ENCODE results near the gene SKIC3.

The SKIC3 gene

DNA sequence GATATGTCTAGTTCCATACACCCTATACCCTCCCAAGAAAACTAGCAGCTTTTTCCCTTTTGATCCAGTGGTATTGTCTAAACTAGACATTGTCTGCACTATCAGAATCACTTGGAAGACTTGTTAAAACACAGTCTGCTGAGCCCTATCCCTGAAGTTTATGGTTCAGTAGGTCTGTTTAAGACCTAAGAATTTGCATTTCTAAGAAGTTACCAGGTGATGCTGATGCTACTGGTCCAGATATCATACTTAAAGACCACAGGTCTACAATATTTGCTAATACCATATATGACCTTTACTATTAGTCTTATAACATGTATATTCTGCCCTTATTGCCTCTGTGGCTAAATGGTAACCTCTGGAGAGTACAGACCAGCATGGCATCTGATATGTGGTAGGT, 23.3 kb downstream of the SKIC3 start:
- DNase-seq (ENCODE audit: low read depth): no peak

- no peak for DNase-seq (ENCODE audit: low read depth)
These were observed 24.4 kb downstream of the SKIC3 start for GRCh38 chr5:95530416-95530815.

GRCh38 chr5:95528565-95528964, 26.2 kb downstream of the SKIC3 start:
- no peak for DNase-seq (ENCODE audit: low read depth)

DNA sequence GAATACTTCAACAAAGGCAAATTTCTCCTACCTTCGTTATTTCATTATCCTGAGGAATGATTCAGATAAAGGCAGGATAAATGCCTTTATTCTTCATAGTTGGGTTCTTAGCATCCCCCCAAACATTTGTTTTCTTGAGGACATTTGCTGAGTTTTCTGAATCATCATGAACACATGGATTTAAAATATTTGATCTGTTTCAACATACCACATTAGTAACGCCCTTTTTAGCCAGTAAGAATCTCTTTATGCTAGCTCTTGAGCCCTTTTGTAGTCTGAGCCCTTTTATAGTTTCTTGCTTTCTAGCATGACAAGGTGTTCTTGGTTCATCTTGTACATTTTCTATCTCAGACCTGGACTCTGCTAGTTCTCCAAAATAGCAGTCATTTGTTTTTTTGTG, 27.9 kb downstream of the SKIC3 start:
- DNase-seq (ENCODE audit: low read depth): no peak

GRCh38 chr5:95524423-95524822, 30.4 kb downstream of the SKIC3 start:
- no peak for DNase-seq (ENCODE audit: low read depth)

DNA sequence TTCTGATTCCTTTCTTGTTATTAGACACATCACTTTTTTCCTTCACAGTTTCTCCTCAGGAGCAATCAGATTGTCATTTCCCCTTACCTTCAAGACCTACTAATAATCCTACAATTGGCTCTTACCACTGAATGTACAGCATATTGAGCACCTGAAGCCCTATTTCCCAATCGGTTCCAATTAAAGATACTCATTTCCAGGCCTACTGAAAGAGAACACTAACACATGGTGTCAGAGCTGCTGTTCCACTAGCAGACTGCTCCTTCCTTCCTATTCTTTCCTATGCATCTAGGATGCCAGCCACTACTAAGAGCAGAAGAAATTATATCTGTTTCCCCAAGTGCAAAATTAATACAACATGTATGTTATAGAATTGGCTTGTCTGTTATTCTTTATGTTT, 34.6 kb downstream of the SKIC3 start:
- DNase-seq (ENCODE audit: low read depth): no peak

- no peak for DNase-seq (ENCODE audit: low read depth)
These were observed 35.1 kb downstream of the SKIC3 start for GRCh38 chr5:95519681-95520080.

- no peak for DNase-seq (ENCODE audit: low read depth)
These were observed 35.6 kb downstream of the SKIC3 start for GRCh38 chr5:95519151-95519550.

GRCh38 chr5:95518417-95518816, 36.4 kb downstream of the SKIC3 start:
- no peak for DNase-seq (ENCODE audit: low read depth)

DNA sequence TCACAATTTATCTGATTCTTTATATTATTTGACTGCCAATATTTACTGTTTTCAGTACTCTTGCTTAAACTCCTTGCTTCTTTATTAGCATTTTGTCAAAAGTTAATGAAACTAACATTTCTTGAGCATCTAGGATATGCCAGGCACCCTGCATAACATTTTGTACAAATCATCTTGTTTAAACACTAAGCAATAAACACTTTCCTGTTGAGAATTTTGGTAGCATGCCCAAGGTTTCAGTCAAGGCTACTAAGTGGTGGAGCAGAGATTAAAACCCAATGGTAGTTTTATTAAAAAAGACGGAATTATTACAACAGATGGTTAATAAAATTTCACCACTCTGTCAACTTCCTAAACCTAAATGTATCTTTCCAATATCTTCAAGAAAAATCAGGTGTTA, 43.2 kb downstream of the SKIC3 start:
- no peak for DNase-seq (ENCODE audit: low read depth)

DNA sequence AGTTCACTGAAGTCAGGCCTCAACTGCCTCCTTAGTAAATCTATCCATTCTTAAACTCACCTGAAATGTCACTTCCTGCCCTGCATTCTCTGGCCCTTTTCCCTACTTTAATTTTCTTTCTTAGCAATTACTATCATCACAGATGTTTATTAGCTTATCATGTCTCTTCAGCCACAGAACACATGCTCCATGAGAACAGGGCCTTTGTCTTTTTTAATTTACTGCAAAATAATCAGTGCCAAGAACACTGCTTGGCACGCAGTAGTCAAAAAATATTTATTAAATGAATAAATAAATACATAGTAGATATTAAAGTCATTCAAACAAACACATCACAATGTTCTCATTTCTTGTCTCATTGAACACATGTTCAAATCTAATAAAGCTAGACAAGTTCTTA, 46.2 kb downstream of the SKIC3 start:
- DNase-seq (ENCODE audit: low read depth): no peak

Measured in activated T-cell treated with anti-CD3 and anti-CD28 coated beads for 48 hours (primary cell).